ENCODE measurements around the gene EPHA6.
A peak's percentile ranks its signal among the peaks of the same experiment; 100 is the strongest.

EPHA6 gene

DNA sequence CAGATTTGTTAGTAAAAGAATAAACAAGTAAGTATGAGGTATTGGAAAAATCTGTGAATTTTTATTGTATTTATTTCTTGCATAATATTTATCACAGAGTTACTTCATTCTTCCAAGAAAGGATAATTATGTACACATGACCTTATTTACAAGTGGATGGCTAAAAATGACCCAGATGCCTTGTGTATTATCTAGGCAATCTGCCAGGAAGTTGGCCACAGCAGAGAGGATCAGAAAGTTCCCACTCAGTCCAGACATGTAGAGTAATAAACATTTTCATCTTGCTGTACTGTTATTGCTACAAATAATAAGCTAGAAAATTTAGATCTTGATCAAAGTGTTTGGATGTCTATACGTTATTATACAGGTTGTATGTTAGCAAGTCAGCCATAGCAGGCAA lies 317.1 kb downstream of the EPHA6 start:
- no peak for DNase-seq
- intact Hi-C loops (cut with DNase I) = no loop called here

GRCh38 chr3:97138914-97139541 lies 324.6 kb downstream of the EPHA6 start:
- intact Hi-C loops (cut with DNase I) = no loop called here
- DNase-seq = peak in 1 of 10 donors; percentile 59

- intact Hi-C loops (cut with DNase I) = no loop called here
- no peak for DNase-seq
Measured at GRCh38 chr3:97148931-97149330, 334.5 kb downstream of the EPHA6 start.

DNA sequence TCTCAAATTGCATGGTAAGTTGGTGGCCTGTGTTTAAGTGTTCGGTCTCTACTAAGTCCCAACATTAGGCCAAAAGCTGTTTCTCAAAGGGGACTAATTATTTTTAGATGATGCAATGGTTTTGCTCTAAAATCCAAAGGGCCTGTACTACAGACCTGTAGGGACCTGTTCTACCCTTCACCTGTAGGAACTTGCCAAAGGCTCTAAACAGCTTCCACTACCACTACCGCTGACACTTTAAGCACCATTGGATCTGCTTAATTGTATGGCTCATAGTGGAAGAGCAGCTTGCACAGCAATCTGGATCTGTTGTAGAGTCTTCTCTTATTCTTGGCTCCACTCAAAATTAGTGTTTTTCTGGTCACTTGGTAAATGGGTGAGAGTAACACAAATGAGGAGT lies 346.8 kb downstream of the EPHA6 start:
- intact Hi-C loops (cut with DNase I) = no loop called here

DNA sequence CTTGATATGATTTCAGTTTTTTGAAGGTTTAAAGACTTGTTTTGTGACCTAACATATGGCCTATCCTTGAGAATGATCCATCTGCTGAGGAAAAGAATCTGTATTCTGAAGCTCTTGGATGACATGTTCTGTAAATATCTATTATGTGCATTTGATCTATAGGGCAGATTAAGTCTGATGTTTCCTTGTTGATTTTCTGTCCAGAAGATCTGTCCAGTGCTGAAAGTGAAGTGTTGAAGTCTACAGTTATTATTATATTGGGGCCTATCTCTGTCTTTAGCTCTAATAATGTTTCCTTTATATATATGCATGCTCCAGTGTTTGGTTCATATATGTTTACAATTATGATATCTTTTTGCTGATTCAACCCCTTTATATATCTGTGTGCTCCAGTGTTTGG lies 362.8 kb downstream of the EPHA6 start:
- DNase-seq = no peak
- intact Hi-C loops (cut with DNase I) = no loop called here

More for the DNA sequence above, 346.8 kb downstream of the EPHA6 start:
- DNase-seq = no peak

- no peak for DNase-seq
- intact Hi-C loops (cut with DNase I) = no loop called here
Measured at GRCh38 chr3:97181704-97182103, 367.3 kb downstream of the EPHA6 start.

DNA sequence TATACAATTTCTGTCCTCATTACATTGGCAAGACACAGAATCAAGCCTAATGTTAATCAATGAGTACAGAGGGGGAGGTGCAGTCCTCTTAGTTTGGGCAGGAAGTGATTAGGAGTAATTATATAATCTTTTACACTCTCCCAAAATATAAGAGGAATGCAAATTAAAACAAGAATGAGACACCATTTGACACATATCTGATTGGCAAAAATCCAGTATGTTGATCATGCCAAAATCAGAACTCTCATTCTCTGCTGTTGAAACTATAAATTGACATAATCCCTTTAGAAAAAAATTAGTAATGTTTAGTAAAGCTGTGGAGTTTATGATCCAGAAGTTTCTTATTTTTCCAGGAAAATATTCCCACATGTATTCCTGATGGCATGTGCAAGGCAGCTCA lies 373.4 kb downstream of the EPHA6 start:
- intact Hi-C loops (cut with DNase I) = no loop called here
- no peak for DNase-seq

GRCh38 chr3:97189835-97190234 lies 375.4 kb downstream of the EPHA6 start:
- no peak for DNase-seq
- intact Hi-C loops (cut with DNase I) = no loop called here

DNA sequence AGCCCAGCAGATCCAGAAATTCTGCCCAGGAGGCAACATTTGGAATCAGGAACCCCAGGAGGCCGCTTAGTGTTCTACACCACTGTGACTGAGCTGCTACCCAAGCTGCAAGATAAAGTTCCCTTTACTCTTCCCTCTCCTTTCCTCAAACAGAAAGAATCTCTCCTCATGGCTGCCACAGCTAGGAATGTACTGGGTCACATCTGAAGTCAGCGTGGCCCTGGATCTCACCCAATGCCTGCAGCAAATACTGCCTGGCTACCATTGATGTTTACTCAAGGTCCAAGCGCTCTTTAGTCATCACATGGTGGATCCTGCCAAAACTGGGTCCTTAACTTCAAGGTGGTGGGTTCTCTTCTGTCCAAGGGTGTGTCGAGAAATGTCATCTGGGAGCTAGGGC lies 382.7 kb downstream of the EPHA6 start:
- DNase-seq = no peak
- intact Hi-C loops (cut with DNase I) = no loop called here

- no peak for DNase-seq
- intact Hi-C loops (cut with DNase I) = no loop called here
Measured at GRCh38 chr3:97197830-97198229, 383.4 kb downstream of the EPHA6 start.

GRCh38 chr3:97200387-97200786 lies 386.0 kb downstream of the EPHA6 start:
- DNase-seq = no peak
- intact Hi-C loops (cut with DNase I) = no loop called here

DNA sequence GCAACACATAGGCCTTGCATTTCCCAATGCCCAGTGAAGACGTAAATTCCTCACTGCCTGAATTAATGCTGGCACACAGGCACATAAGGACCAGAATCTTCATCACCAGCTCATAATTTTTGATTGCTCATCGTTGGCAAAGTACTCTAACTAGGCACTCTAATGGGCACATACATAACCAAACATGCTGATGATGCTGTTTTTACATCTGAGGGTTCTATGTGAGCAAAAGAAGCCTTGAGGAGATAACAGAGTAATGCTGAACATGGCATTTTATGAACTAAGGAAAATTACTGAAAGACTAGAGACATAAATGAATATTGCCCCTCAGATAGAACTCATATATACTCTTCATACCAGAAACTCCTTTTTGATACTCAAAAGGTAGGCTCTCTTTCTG lies 387.4 kb downstream of the EPHA6 start:
- intact Hi-C loops (cut with DNase I) = no loop called here

DNA sequence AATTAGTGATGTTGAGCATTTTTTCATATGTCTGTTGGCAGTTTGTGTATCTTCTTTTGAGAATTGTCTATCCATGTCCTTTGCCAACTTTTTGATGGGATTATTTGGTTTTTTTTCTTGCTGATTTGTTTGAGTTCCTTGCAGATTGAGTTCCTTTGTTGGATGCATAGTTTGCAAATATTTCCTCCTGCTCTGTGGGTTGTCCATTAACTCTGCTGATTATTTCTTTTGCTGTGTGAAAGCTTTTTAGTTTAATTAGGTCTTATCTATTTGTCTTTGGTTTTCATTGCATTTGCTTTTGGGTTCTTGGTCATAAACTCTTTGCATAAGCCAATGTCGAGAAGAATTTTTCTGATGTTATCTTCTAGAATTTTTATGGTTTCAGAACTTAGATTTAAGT lies 414.6 kb downstream of the EPHA6 start:
- no peak for DNase-seq
- intact Hi-C loops (cut with DNase I) = no loop called here

More for the DNA sequence above, 387.4 kb downstream of the EPHA6 start:
- DNase-seq = no peak

DNA sequence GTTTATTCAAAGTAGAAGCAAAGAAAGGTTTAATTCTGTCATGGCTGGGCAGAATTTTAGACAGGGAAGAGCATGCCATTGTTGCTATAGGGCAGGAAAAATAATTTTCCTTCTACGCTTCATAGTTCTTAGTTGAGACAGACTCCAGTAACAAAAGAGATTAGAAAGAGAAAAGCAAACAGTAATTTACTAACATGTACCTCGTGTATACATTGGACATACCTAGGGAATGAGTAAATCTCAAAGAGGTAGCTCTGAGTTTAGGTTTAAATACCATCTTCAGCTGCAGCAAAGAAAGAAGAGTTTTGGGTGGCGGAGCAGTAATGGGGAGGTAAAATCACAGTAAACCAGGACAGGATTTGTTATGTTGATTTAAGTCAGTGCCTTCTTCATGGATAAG lies 416.1 kb downstream of the EPHA6 start:
- DNase-seq = no peak
- intact Hi-C loops (cut with DNase I) = no loop called here

DNA sequence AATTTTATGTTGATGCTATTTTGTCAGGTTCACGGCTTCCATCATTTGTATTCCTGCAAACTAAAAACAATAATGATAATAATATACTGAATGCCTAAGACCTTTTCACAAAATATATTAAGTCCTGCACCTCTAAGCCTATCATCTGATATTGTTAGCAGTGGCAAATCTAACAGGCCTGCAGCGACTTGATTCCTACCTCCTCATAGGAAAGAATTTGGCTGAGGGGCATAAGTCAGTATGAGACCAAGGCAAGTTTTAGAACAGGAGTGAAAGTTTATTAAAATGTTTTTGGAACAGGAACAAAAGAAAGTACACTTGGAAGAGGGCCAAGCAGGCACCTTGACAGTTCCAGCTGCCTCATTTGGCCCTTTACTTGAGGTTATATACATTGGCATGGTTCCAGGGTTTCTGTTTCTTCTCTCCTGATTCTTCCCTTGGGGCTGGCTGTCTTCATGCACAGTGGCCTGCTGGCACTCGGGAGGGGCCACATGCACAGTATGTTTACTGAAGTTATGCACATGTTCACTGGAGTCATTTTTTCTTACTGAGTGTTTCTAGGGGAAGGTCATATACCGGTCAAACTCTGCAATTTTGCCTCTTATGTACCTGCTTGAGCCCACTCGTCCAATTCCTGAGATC lies 418.1 kb downstream of the EPHA6 start:
- DNase-seq = no peak
- intact Hi-C loops (cut with DNase I) = no loop called here

GRCh38 chr3:97235179-97235578 lies 420.8 kb downstream of the EPHA6 start:
- DNase-seq = no peak
- intact Hi-C loops (cut with DNase I) = no loop called here

- no peak for DNase-seq
- intact Hi-C loops (cut with DNase I) = no loop called here
Measured at GRCh38 chr3:97235611-97236315, 421.4 kb downstream of the EPHA6 start.

- DNase-seq = no peak
- intact Hi-C loops (cut with DNase I) = no loop called here
Measured at GRCh38 chr3:97241417-97241816, 427.0 kb downstream of the EPHA6 start.

GRCh38 chr3:97245201-97245910 lies 431.0 kb downstream of the EPHA6 start:
- intact Hi-C loops (cut with DNase I) = no loop called here

DNA sequence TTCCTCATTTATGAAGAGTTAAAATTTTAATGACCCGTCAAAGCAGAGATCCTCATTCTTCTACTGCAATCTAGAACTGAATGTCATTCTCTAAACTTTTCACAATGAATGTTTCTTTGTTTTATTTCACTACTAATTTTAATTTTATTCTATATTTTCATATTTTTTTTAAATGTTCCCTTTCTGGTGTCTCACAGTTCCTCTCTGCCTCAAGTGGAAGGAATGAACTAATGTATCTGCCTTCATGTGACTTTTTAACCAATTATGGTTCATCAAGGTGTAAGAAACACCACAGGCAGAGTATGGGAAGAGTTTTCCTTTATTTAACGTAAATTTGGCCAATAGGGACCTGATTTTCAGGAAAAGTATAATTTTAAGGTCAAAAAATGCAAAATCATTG lies 441.7 kb downstream of the EPHA6 start:
- intact Hi-C loops (cut with DNase I) = no loop called here
- no peak for DNase-seq

More at GRCh38 chr3:97245201-97245910, 431.0 kb downstream of the EPHA6 start:
- DNase-seq = no peak

- intact Hi-C loops (cut with DNase I) = no loop called here
- DNase-seq = no peak
Measured at GRCh38 chr3:97257942-97258697, 443.7 kb downstream of the EPHA6 start.
